ENCODE measurements around the gene MICB.

- TF ChIP-seq CTCF (IDR thresholded peaks at IDR 0.05) (no peak), ATF2 (CRISPR knock-in tag; IDR thresholded peaks at IDR 0.05; ENCODE audit: borderline replicate concordance, low read depth) (no peak)
- TF ChIP-seq, protein P1, sequence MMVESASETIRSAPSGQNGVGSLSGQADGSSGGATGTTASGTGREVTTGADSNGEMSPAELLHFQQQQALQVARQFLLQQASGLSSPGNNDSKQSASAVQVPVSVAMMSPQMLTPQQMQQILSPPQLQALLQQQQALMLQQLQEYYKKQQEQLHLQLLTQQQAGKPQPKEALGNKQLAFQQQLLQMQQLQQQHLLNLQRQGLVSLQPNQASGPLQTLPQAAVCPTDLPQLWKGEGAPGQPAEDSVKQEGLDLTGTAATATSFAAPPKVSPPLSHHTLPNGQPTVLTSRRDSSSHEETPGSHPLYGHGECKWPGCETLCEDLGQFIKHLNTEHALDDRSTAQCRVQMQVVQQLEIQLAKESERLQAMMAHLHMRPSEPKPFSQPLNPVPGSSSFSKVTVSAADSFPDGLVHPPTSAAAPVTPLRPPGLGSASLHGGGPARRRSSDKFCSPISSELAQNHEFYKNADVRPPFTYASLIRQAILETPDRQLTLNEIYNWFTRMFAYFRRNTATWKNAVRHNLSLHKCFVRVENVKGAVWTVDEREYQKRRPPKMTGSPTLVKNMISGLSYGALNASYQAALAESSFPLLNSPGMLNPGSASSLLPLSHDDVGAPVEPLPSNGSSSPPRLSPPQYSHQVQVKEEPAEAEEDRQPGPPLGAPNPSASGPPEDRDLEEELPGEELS (CRISPR knock-in tag; IDR thresholded peaks at IDR 0.05), result no peak
These were observed 12.9 kb upstream of the MICB start for GRCh38 chr6:31485055-31485454.
